Left lung (tissue), 10 donors: ENCODE measurements around the gene CYSRT1. TPM values are rescaled to one million over a fixed set of nuclear protein-coding genes. Genes with fewer than 3 reads are reported as not detected.

ENCODE experiments used
- ATAC-seq: fragments of 200-7000 bp; cut with Tn5 transposase; one replicate; pipeline ENCODE4 v1.9.1; 2020; ENCODE audit warnings: moderate library complexity
- DNase-seq, 4 donors: peaks; one replicate each; pipeline ENCODE4 v3.0.0-alpha.2; 2013 to 2020
- H3K27ac ChIP-seq, 2 donors: fragments of 200-600 bp; sonication (generic) in 1 of 2; one replicate each; pipeline versions ENCODE4 v1.5.0 to v1.8.0; 2020 to 2021
- H3K27me3 ChIP-seq, 2 donors: fragments of 200-600 bp; sonication (generic) in 1 of 2; one replicate each; pipeline versions ENCODE4 v1.5.0 to v1.8.0; 2020 to 2021
- H3K36me3 ChIP-seq, 2 donors: fragments of 200-600 bp; sonication (generic) in 1 of 2; one replicate each; pipeline versions ENCODE4 v1.5.0 to v1.8.0; 2020 to 2021
- H3K4me1 ChIP-seq, 2 donors: fragments of 200-600 bp; one replicate each; pipeline ENCODE4 v1.8.0; 2021
- H3K4me3 ChIP-seq, 2 donors: fragments of 200-600 bp; sonication (generic) in 1 of 2; one replicate each; pipeline versions ENCODE4 v1.5.0 to v1.8.0; 2020 to 2021; ENCODE audit warnings: mild to moderate bottlenecking in 1 of 2
- H3K9me3 ChIP-seq, 2 donors: fragments of 200-600 bp; sonication (generic) in 1 of 2; one replicate each; pipeline versions ENCODE4 v1.5.0 to v1.8.0; 2020 to 2021
- intact Hi-C, 2 donors: fragments of 100-400 bp; cut with DNase I; formaldehyde crosslinking; loops; one replicate each; pipeline versions ENCODE4 v1.11.2 to v1.14.2; 2022
- polyA plus RNA-seq, 6 donors: library from polyadenylated mRNA; unstranded; fragments of 120-200 nt; gene quantifications; one replicate each; pipeline ENCODE4 v1.2.1, GENCODE V29; 2013; ENCODE audit not compliant: insufficient read length in 6 of 6
- total RNA-seq, 2 donors: library from RNA; stranded (reverse); fragmentation: NEBNext Ultra II Directional; extraction: Animal tissue kit (Norgen Biotek cat#: 25700); gene quantifications; one replicate each; pipeline ENCODE4 v1.2.1, GENCODE V29; 2021
- TF ChIP-seq, protein P1 (sequence below), 2 donors: fragments of 200-600 bp; sonication (generic) in 1 of 2; IDR thresholded peaks; one replicate each; pipeline versions ENCODE4 v1.5.0 to v1.8.0; 2021; ENCODE audit warnings: antibody characterized with exemption in 2 of 2
- donor health status: DM: no; HTN: yes; CAD: no.
- donor health status: DM: no; HTN: no; CAD: no.

The CYSRT1 gene
- total and polyA plus RNA-seq, 8 donors, result 0.44 to 3.7 (median 2.3) TPM

DNA sequence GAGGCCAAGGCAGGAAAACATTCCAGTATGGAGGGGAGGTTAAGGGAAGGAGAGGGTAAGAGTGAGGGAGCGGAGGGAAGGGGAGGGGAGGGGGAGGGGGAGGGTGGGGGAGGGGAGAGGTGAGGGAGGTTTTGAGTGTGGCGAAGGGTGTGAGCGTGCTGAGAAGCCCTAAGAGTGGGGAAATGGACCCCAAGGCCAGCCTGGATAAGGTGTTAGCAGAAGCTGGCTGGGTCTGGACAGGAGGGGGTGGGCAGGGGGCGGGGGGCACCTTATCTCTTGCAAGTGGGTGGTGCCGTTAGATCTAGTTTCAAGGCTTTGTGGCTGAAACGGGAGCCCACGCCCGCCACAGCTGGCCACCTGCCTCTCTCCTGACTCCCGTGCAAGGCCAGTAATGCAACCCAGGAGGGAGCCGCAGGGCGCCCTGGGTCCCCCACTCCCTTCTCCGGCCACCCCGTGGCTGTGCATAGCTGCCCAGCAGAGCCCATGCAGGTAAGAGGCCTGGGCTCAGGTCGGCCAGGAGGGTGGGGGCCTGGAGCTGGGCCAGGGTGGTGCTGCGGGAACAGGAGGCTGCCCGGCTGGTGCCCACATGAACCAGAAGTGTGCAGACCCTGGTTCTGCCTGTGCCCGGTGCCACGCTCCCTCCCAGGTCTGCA, 3.0 kb downstream of the CYSRT1 start:
- no peak for ATAC-seq
- Histone ChIP-seq H3K27me3 (peaks cover 0 to 63% of the 10 kb centered on the region in 2 donors), H3K36me3 (no peaks in the 10 kb centered on the region), H3K4me1 (peaks cover 5 to 33% of the 10 kb centered on the region in 2 donors), H3K4me3 (no peak overlapping the region), H3K9me3 (no peaks in the 10 kb centered on the region), H3K27ac (no peak overlapping the region)
- DNase-seq, result no peak
- TF ChIP-seq, protein P1, sequence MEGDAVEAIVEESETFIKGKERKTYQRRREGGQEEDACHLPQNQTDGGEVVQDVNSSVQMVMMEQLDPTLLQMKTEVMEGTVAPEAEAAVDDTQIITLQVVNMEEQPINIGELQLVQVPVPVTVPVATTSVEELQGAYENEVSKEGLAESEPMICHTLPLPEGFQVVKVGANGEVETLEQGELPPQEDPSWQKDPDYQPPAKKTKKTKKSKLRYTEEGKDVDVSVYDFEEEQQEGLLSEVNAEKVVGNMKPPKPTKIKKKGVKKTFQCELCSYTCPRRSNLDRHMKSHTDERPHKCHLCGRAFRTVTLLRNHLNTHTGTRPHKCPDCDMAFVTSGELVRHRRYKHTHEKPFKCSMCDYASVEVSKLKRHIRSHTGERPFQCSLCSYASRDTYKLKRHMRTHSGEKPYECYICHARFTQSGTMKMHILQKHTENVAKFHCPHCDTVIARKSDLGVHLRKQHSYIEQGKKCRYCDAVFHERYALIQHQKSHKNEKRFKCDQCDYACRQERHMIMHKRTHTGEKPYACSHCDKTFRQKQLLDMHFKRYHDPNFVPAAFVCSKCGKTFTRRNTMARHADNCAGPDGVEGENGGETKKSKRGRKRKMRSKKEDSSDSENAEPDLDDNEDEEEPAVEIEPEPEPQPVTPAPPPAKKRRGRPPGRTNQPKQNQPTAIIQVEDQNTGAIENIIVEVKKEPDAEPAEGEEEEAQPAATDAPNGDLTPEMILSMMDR (IDR thresholded peaks at IDR 0.05), result no peak
- intact Hi-C loops, result no loop called here

DNA sequence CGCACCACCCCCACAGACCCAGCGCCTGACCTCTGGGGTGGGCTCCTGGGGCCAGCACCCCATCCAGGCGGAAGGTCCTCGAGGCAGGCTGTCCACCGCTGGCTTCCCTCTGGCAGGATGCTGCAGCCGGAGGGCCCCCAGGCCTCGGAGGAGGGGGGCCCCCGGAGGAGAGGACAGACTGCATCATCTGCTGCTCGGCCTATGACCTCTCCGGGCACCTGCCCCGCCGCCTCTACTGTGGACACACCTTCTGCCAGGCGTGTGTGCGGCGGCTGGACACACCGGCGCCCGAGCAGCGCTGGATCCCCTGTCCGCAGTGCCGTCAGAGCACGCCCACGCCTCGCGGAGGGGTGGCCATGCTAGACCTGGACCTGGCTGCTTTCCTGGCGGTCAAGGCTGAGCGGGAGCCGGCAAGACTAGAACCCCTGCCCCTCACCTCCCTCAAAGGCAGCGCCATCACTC, 3.6 kb downstream of the CYSRT1 start:
- Histone ChIP-seq H3K4me3 (no peak overlapping the region), H3K9me3 (no peaks in the 10 kb centered on the region), H3K4me1 (peaks cover 3 to 30% of the 10 kb centered on the region in 2 donors), H3K36me3 (no peaks in the 10 kb centered on the region), H3K27me3 (peaks cover 0 to 69% of the 10 kb centered on the region in 2 donors), H3K27ac (no peak overlapping the region)
- intact Hi-C loops, result no loop called here
- TF ChIP-seq, protein P1 (IDR thresholded peaks at IDR 0.05), result no peak
- ATAC-seq (no peak), DNase-seq (no peak)

DNA sequence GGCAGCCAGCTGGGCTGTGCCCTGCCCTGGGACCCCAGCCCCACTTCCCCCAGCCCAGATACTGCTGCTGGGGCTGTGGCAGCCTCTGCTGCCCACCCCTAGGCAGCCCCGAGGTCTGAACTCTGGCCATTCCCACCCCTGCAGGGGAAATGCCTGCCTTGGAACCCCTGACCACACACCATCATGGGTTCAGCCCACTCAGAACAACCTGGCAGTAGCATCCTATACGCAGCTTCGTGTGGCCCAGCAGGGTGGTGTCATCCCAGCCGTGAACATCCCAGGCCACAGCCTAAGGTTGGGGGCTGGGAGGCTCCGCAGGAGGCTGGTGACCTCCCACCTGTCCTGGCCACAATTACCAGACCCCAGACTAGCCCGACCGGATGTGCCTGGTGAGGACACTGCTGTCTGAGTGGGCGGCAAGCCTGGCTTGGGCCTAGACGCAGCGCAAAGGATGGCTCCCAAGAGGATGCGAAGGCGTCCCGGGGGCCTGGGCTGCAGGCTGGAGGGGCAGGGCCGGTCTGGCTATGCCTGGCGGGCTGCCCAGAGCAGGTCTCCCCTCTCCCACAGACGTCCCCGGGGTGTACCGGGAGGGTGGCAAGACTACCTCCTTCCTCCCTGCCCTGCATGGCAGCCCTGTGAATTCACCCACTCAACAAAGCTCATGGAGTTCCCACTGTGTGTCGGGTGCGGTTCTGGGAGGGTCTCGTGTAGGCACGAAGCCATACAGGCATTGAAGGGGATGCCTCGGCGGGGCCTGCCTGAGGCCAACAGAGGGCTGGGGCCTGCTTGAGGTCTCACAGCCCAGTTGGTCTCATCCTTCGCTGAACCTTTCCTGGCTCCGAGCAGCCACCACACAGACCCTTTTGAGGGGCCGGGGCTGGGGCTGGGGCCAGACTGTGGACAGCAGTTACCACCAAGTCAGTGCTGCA, 4.3 kb downstream of the CYSRT1 start:
- no peaks in the 10 kb centered on the region for H3K9me3 ChIP-seq
- DNase-seq (no peak), ATAC-seq (no peak)
- no peak overlapping the region for H3K27ac ChIP-seq
- TF ChIP-seq, protein P1 (IDR thresholded peaks at IDR 0.05), result no peak
- no peak overlapping the region for H3K4me3 ChIP-seq
- no peaks in the 10 kb centered on the region for H3K36me3 ChIP-seq
- peaks cover 3 to 25% of the 10 kb centered on the region in 2 donors for H3K4me1 ChIP-seq
- intact Hi-C loops, result no loop called here
- peaks cover 0 to 76% of the 10 kb centered on the region in 2 donors for H3K27me3 ChIP-seq

DNA sequence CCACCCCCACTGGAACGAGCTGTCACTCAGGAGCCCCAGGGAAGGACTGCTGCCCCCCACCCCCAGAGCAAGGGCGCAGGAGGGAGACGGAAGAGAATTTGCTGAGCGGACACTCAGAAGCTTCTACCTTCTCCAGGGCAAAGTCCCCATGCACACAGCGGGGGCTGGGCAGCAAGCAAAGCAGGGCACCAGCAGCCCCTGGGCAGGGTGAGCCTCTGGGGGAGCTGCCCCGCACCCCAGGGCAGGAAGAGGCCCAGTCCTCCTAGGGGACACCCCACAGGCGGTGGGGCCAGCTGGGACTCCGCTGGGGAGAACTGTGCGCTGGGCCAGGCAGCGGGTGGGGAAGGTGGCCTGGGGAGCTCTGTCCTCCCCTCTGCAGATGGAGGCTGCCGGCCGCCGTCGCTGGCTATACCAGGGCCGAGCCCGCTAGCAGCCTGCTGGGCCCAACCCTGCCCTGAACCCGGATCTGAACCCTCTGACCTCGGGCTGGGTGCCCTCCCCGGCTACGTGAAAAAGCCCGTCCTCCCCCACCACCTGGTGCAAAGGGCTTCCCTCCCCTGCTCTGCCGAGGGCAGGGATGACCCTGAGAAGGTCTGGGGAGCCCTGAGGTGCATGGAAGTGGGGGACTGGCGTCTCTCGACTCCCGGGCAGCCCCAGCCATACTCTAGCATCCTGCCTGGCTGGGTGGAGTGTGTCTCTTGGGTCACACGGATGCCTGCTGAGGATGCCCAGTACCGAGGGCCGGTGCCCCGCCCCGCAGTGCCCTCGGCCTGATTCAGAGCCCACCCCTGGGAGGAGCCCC, 5.1 kb downstream of the CYSRT1 start:
- H3K4me1 ChIP-seq, result peaks cover 3 to 16% of the 10 kb centered on the region in 2 donors
- H3K36me3 ChIP-seq, result no peaks in the 10 kb centered on the region
- peaks cover 0 to 85% of the 10 kb centered on the region in 2 donors for H3K27me3 ChIP-seq
- intact Hi-C loops, result loop anchor here in 1 of 2 donors (2.0 kb wide), 1 partner anchor 107 kb away; no protein-coding TSS in a partner anchor
- TF ChIP-seq, protein P1 (IDR thresholded peaks at IDR 0.05), result no peak
- no peak overlapping the region for H3K27ac ChIP-seq
- ATAC-seq (no peak), DNase-seq (no peak)
- H3K4me3 ChIP-seq, result no peak overlapping the region
- H3K9me3 ChIP-seq, result no peaks in the 10 kb centered on the region
